Stimulated activated CD4-positive, alpha-beta T cell treated with anti-CD3 and anti-CD28 coated beads, Interleukin-2, amount 100 ng/mL, for 24 hours (primary cell): Measurements from ENCODE around the gene CDKN2AIP.
A peak's percentile ranks its signal among the peaks of the same experiment; 100 is the strongest.
"Not testable (repeated sequence)": the region's sequence is repeated elsewhere in the genome, so short reads cannot be mapped to it uniquely, and the experiment has no call there.

Source experiments
- DNase-seq, 2 donors: peaks; one replicate each; pipeline ENCODE4 v3.0.0-alpha.2; 2020

Gene CDKN2AIP

GRCh38 chr4:183455431-183456195, 11.2 kb downstream of the CDKN2AIP start:
- DNase-seq: no peak

DNA sequence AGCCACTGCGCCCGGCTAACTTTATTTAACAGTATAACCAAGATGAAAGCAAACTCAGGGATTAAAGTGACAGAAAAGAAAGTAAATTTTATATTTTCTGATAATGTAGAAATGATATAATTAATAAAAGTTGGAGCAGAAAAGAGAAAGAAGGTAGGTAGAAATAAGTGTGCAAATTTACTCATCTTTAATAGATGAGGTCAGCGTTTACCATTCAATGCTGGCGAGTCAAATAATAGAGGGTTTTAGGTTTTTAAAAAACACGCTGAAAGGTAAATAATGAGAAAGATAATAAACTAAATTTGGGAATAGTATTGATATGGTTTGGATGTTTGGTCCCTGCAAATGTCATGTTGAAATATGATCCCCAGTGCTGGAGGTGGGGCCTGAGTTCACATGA, 13.6 kb downstream of the CDKN2AIP start:
- DNase-seq: no peak

GRCh38 chr4:183463903-183464619, 19.6 kb downstream of the CDKN2AIP start:
- DNase-seq: not testable (repeated sequence)

- DNase-seq: not testable (repeated sequence)
Observed at GRCh38 chr4:183465879-183466278, 21.4 kb downstream of the CDKN2AIP start.

GRCh38 chr4:183467246-183467645, 22.8 kb downstream of the CDKN2AIP start:
- DNase-seq: no peak

DNA sequence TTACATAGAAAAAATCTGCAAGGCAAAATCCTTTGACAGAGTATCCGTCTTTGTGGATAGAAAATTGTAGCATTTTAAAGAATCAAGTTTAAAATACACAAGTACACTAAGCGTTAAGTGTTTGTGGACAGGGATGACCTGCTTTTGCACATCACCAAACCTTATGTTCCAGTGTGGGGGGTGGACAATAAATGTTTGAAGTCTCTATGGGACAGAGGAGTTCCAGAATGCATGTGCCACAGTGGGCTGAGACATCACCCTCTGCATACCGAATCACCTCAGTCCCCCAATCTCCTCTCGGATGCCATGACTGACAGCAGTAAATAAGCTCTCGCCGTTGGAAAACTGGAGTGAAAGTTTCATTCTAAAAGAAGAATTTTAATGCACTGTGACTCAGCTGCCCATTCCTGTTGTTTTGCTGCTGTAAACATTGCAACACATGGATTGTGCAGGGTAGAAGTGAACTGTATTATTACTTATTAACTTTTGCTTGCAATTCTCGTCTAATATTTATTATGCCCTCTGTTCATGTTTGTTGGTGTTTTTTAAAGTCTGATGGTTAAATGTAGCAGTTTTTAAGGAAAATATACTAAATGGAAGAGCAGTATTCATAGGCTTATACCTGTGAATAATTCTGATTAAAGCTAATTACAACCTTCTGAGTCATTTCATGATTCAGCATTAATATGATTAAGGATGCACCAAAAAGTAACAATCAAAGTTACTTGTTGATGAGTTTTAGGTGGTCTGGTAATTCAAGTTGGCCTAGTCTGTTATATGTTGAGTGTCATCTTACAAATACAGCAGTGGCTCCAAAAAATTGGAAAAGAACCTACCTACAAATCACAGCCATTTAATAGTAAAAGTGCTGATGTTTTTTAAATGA, 24.0 kb downstream of the CDKN2AIP start:
- no peak for DNase-seq

DNA sequence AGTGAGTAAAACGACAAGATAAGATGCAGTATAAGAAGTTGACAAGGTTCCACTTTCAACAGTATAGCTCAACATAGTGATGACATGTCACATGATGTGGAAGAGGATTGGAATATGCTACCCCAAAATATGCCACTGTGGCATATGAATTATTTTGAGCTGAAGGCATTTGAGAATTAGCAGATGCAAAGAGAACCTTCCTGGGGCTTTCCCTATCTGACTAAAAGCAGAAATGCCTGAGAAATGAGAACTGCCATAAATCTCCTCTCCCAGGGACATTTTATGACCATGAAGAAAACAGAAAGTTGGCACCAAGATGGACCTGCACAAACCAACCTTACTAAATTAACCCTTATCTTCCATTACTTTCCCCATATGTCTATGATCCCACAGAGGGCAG, 24.8 kb downstream of the CDKN2AIP start:
- DNase-seq: no peak

DNA sequence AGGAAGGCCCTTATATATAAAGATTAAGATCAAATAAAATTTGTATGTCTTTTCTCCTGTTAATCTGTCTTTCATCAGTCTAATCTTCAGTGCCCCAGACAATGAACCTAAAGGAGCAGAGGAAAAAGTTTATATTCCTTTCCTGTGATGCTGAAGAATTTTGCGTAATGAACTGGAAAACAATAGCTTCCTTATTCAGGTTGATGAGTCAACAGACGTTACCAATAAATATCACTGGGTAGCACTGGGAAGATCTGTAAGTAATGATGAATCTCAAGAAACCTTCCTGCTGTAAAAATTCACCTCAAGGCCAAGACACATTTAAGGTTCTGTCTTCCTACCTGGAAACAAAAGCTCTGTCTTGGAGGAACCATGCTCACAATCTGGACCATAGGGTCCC, 25.5 kb downstream of the CDKN2AIP start:
- no peak for DNase-seq

DNA sequence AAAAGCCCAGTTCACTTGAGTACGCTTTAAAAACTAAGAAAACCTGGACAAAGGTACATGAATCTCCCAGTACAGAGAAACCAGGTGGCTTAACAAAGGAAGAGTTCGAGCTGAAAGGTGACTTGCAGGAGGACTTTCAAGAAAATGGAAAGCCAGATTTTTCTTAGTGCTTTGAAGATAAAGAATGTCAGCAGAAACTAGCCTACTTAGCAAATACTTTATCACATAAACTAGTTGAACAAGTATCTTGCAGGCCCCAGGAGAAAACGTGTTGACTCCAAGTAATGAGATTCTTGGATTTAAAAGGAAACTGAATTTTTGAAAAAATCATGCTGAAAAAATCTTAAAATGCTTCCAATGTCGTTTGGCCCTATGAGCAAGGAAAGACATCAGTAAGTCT, 26.4 kb downstream of the CDKN2AIP start:
- DNase-seq: no peak

GRCh38 chr4:183471946-183472708, 27.7 kb downstream of the CDKN2AIP start:
- peak; percentile 88 to 91 for DNase-seq

DNA sequence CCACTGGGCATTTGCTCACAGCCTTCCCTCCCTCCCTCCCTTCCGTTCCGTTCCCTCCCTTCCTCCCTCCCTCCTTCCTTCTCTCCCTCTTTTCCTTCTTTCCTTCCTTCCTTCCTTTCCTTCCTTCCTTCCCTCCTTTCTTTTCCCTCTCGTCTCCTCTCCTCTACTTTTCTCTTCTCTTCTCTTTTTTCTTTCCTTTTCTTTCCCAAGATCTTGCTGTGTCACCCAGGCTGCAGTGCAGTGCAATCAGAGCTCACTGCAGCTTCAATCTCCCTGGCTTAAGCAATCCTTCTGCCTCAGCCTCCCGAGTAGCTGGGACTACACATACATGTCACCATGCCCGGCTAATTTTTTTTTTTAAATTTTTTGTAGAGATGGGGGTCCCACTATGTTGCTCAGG, 33.7 kb downstream of the CDKN2AIP start:
- no peak for DNase-seq

DNA sequence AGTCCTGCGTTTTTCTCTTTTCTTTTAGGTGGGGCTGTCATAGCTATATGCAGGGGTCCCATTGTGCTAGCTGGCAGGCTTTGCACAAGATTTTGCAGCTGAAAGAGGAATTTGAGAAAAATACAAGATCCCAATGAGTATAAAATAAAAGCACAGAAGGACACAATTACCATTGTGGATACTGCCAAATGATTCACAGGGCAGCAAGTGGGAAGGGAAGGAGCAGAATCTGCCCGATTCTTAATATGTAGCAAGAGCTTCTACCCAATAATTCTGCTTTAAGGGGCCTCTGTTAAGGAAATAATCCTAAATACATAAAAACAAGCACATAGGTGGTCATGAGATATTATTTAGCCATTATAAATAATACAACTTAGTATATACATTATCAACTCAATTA, 34.5 kb downstream of the CDKN2AIP start:
- no peak for DNase-seq

DNA sequence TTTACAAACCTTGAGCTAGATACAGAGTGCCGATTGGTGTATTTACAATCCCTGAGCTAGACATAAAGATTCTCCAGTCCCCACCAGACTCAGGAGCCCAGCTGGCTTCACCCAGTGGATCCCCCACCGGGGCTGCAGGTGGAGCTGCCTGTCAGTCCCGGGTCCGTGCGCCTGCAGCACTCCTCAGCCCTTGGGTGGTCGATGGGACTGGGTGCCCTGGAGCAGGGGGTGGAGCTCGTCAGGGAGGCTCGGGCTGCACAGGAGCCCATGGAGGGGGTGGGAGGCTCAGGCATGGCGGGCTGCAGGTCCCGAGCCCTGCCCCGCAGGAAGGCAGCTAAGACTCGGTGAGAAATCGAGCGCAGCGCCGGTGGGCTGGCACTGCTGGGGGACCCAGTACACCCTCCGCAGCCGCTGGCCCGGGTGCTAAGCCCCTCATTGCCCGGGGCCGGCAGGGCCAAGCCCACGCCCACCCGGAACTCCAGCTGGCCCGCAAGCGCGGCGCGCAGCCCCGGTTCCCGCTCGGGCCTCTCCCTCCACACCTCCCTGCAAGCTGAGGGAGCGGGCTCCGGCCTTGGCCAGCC, 38.2 kb downstream of the CDKN2AIP start:
- DNase-seq: not testable (repeated sequence)

GRCh38 chr4:183483997-183484396, 39.6 kb downstream of the CDKN2AIP start:
- DNase-seq: no peak

- DNase-seq: no peak
Observed at GRCh38 chr4:183485411-183486160, 41.1 kb downstream of the CDKN2AIP start.

DNA sequence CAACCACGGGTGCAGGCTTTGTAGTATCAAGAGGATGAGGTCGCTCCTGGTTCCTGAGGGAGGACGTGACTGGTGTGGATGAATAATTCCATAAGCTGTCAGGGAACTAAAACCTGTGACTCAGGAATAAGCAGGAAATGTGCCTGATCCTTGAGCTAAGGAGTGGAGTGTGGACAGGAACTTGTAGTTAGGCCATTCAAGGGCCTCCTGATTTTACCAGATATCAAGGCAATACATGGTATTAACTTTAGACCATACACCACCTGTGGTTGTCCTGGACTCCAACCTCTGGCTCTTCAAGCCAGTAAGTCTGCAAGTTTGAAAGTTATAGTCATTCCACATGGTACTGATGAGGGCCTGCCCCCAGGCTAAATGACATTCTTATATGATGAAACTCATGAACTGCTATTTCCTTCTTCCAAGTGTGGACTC, 48.4 kb downstream of the CDKN2AIP start:
- DNase-seq: no peak

GRCh38 chr4:183493246-183493645, 48.8 kb downstream of the CDKN2AIP start:
- DNase-seq: no peak

DNA sequence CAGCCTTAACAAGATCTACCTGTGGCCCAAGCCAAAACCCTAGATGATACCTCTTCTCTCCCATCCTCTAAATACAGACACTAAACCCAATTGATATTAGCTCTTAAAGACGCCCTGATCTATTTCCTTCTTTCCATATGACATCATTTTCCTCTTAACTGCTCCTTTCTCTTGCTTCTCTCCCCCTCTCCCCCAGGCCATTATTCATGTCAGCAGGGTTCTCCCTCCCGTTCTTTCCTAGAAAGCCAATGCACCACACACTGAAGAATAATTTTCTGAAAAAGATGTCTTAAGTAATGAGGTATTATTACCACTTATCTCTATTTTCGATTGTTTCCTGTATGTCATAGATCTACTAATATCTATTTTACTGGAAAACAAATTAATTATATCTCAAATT, 50.7 kb downstream of the CDKN2AIP start:
- DNase-seq: no peak
